CD14-positive monocyte (primary cell): ENCODE measurements around the gene C5orf63. TPM values are rescaled to one million over a fixed set of nuclear protein-coding genes. Genes with fewer than 3 reads are reported as not detected.

Experiments used
- DNase-seq, 3 donors: peaks; one replicate each; pipeline ENCODE4 v3.0.0-alpha.2; 2011 to 2022
- H2AFZ ChIP-seq: 2 replicates; pipeline ENCODE4 v1.6.0; 2012; ENCODE audit warnings: mild to moderate bottlenecking, low read depth, low read length, inconsistent platforms; ENCODE audit not compliant: insufficient read depth, poor library complexity, severe bottlenecking
- H3K27ac ChIP-seq, 2 donors: 1 replicate in 1 of 2; 2 replicates in 1 of 2; pipeline ENCODE4 v1.5.1; 2012 to 2013; ENCODE audit warnings: low read length in 2 of 2, control low read depth in 1 of 2, inconsistent platforms in 1 of 2, low read depth in 1 of 2, mild to moderate bottlenecking in 1 of 2
- H3K27me3 ChIP-seq, 2 donors: one replicate each; pipeline versions ENCODE4 v1.6.0 to v1.6.1; 2011 to 2013; ENCODE audit warnings: low read length in 2 of 2; ENCODE audit not compliant: control insufficient read depth in 2 of 2, insufficient read depth in 2 of 2
- H3K36me3 ChIP-seq, 2 donors: replicated peaks in 1 of 2; 1 replicate in 1 of 2; 2 replicates in 1 of 2; pipeline versions ENCODE4 v1.5.1 to v1.6.1; 2012 to 2013; ENCODE audit warnings: low read length in 2 of 2, control low read depth in 1 of 2, inconsistent platforms in 1 of 2, mild to moderate bottlenecking in 1 of 2; ENCODE audit not compliant: insufficient read depth in 2 of 2, control insufficient read depth in 1 of 2
- H3K4me1 ChIP-seq, 2 donors: 1 replicate in 1 of 2; 2 replicates in 1 of 2; pipeline versions ENCODE4 v1.5.1 to v1.6.1; 2012 to 2013; ENCODE audit warnings: low read length in 2 of 2, control low read depth in 1 of 2, inconsistent platforms in 1 of 2, mild to moderate bottlenecking in 1 of 2, moderate library complexity in 1 of 2; ENCODE audit not compliant: insufficient read depth in 2 of 2, control insufficient read depth in 1 of 2
- H3K4me2 ChIP-seq: replicated peaks from 2 replicates; pipeline ENCODE3; 2012; ENCODE audit warnings: low read length, moderate library complexity, mild to moderate bottlenecking; ENCODE audit not compliant: poor library complexity, severe bottlenecking; ENCODE audit errors: extremely low read depth
- H3K4me3 ChIP-seq, 3 experiments: fragments of 200-600 bp in 1 of 3; sonication (generic) in 1 of 3; replicated peaks in 1 of 3; 1 replicate in 2 of 3; 2 replicates in 1 of 3; pipeline ENCODE4 v1.5.1; 2011 to 2013; ENCODE audit warnings: low read length in 3 of 3, mild to moderate bottlenecking in 3 of 3, control low read depth in 2 of 3, low read depth in 2 of 3, inconsistent platforms in 1 of 3, moderate library complexity in 1 of 3
- H3K79me2 ChIP-seq: 2 replicates; pipeline ENCODE4 v1.6.0; 2012; ENCODE audit warnings: mild to moderate bottlenecking, control low read depth, inconsistent platforms, low read length, moderate library complexity; ENCODE audit not compliant: insufficient read depth
- H3K9ac ChIP-seq: 2 replicates; pipeline ENCODE4 v1.6.0; 2017; ENCODE audit warnings: low read length, mild to moderate bottlenecking; ENCODE audit not compliant: insufficient read depth, poor library complexity, severe bottlenecking
- H3K9me3 ChIP-seq, 2 donors: replicated peaks in 1 of 2; 1 replicate in 1 of 2; 2 replicates in 1 of 2; pipeline versions ENCODE4 v1.5.1 to v1.6.1; 2012 to 2013; ENCODE audit warnings: low read length in 2 of 2, control low read depth in 1 of 2; ENCODE audit not compliant: control insufficient read depth in 1 of 2, insufficient read depth in 1 of 2
- H4K20me1 ChIP-seq: 2 replicates; pipeline ENCODE4 v1.6.0; 2012; ENCODE audit warnings: mild to moderate bottlenecking, low read length, control low read depth, moderate library complexity; ENCODE audit not compliant: insufficient read depth
- H3K27ac Mint-ChIP-seq, 7 donors: one replicate each; pipeline ENCODE4 v1.8.0; 2020; ENCODE audit warnings: mild to moderate bottlenecking in 7 of 7, mixed read lengths in 7 of 7, moderate library complexity in 6 of 7, inconsistent platforms in 2 of 7
- H3K27me3 Mint-ChIP-seq, 3 donors: one replicate each; pipeline ENCODE4 v1.8.0; 2021 to 2022; ENCODE audit warnings: low read depth in 3 of 3, mild to moderate bottlenecking in 3 of 3, mixed read lengths in 3 of 3, moderate library complexity in 3 of 3, inconsistent platforms in 1 of 3
- H3K36me3 Mint-ChIP-seq, 2 donors: one replicate each; pipeline ENCODE4 v1.8.0; 2020; ENCODE audit warnings: mixed read lengths in 2 of 2, inconsistent platforms in 1 of 2, mild to moderate bottlenecking in 1 of 2
- H3K4me1 Mint-ChIP-seq: one replicate; pipeline ENCODE4 v1.8.0; 2020; ENCODE audit warnings: mild to moderate bottlenecking, mixed read lengths
- H3K4me3 Mint-ChIP-seq, 2 donors: one replicate each; pipeline ENCODE4 v1.8.0; 2020; ENCODE audit warnings: mild to moderate bottlenecking in 2 of 2, mixed read lengths in 2 of 2, moderate library complexity in 1 of 2
- H3K9me3 Mint-ChIP-seq, 7 donors: one replicate each; pipeline ENCODE4 v1.8.0; 2020 to 2022; ENCODE audit warnings: mixed read lengths in 7 of 7, mild to moderate bottlenecking in 6 of 7, moderate library complexity in 6 of 7, inconsistent platforms in 2 of 7
- WGBS: methylation state at CpG from one replicate; pipeline ENCODE4 v1.1.5; 2013; ENCODE audit warnings: missing lambda C conversion rate; ENCODE audit not compliant: insufficient coverage; 5-methylcytosine and 5-hydroxymethylcytosine counted together
- intact Hi-C, 2 donors: fragments of 100-400 bp; cut with micrococcal nuclease; formaldehyde crosslinking; loops; one replicate each; pipeline versions ENCODE4 v1.15.0 to v1.15.1; 2023
- polyA plus RNA-seq, 3 donors: library from polyadenylated mRNA; depleted of rRNA in 1 of 3; unstranded in 2 of 3; stranded (reverse) in 1 of 3; fragments of 300-500 nt in 2 of 3; fragments of >200 nt in 1 of 3; fragmentation: Illumina TruSeq in 2 of 3; gene quantifications; 1 replicate in 2 of 3; 2 replicates in 1 of 3; pipeline ENCODE4 v1.2.3, GENCODE V29; 2012 to 2021
- TF ChIP-seq, protein P1 (sequence below): fragments of 200-600 bp; IDR thresholded peaks from one replicate; pipeline ENCODE4 v1.8.0; 2022; ENCODE audit warnings: antibody characterized with exemption, mild to moderate bottlenecking

The C5orf63 gene
- polyA plus RNA-seq, 3 donors, result 0.27 to 1.5 TPM; not detected in 1

DNA sequence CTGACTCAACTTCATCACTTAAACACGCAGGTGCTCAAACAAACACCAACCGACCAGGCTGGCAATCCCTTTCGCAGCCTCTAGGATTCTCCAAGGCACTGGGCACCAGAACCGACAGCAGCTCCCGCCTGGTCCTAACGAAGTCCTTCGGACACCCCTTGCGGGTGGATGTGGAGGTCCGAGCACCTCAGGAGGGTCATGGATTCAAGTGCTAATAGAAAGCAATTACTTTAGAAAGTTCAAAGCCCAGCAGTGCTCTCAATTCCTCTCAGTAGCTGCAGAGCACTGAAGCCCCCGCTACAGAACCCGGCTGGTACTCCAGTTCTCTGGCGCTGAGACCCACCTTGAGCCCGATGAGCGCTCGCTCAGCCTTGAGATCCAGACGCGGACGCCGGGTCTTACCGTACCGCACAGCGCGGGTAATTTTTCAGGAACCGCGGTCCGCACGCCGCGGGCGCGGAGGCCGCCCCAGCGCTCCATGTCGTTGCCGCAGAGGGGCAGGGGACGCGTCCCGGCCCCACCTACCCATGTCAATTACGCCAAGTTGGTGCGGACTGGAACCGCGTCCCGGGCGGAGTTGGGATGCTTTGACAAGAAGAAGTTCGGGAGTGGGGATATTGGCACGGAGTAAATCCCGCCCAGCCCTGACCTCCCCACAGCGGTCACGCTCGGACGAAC is 43.6 kb downstream of the C5orf63 start:
- intact Hi-C loops, result no loop called here
- H3K4me1 Mint-ChIP-seq, result peaks cover 25% of the 10 kb centered on the region
- Histone ChIP-seq H2AFZ (peak overlapping the region; percentile 89), H3K9me3 (no peaks in the 10 kb centered on the region), H4K20me1 (no peaks in the 10 kb centered on the region), H3K4me3 (peak overlapping the region; percentile 59 to 85 (median 84)), H3K9ac (peak overlapping the region; percentile 82), H3K4me1 (peaks cover 19 to 24% of the 10 kb centered on the region in 2 donors), H3K4me2 (peak overlapping the region; percentile 86), H3K27ac (peak overlapping the region in 1 of 2 donors; percentile 71), H3K79me2 (no peaks in the 10 kb centered on the region), H3K36me3 (no peaks in the 10 kb centered on the region), H3K27me3 (peaks cover 14 to 26% of the 10 kb centered on the region in 2 donors)
- H3K36me3 Mint-ChIP-seq, result peaks cover 0 to 3% of the 10 kb centered on the region in 2 donors
- H3K27ac Mint-ChIP-seq, result peak overlapping the region in 3 of 7 donors; percentile 49 to 71 (median 50)
- TF ChIP-seq, protein P1, sequence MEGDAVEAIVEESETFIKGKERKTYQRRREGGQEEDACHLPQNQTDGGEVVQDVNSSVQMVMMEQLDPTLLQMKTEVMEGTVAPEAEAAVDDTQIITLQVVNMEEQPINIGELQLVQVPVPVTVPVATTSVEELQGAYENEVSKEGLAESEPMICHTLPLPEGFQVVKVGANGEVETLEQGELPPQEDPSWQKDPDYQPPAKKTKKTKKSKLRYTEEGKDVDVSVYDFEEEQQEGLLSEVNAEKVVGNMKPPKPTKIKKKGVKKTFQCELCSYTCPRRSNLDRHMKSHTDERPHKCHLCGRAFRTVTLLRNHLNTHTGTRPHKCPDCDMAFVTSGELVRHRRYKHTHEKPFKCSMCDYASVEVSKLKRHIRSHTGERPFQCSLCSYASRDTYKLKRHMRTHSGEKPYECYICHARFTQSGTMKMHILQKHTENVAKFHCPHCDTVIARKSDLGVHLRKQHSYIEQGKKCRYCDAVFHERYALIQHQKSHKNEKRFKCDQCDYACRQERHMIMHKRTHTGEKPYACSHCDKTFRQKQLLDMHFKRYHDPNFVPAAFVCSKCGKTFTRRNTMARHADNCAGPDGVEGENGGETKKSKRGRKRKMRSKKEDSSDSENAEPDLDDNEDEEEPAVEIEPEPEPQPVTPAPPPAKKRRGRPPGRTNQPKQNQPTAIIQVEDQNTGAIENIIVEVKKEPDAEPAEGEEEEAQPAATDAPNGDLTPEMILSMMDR, result peak; percentile 59
- H3K27me3 Mint-ChIP-seq, result peaks cover 23 to 41% (median 36%) of the 10 kb centered on the region in 3 donors
- peak; percentile 33 to 51 (median 43) for DNase-seq
- under 1% methylated on average over 50 of the region's 51 CpGs for WGBS
- peak overlapping the region; percentile 92 to 94 for H3K4me3 Mint-ChIP-seq
- peaks cover 0 to 8% (median 0%) of the 10 kb centered on the region in 7 donors for H3K9me3 Mint-ChIP-seq

DNA sequence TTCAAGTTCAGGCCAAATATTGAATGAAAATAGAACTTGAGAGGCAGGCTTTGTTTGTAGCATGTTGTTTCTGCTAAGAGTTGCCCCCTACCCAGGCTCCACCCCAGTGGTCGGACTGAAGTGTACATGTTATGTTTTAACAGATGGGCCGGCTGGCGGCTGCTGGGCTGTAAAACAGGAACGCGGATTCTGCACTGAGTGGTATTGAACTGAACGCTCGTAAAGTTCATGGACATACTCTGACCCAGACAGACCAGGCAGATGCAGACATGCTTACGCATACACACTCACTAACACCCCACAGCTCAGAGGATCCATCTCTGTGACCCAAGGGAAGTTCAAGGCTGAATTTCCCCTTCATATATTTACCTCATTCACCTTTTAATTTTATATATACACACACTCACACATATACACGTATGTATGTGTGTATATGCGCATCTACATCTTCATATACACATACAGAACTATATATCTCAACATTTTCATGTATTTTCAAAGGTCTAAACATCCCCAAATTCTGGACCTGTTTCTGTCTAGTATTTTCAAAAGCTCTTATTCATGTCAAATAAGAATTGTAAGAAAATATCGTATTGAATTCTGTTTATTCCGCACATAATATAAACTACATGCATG is 44.4 kb downstream of the C5orf63 start:
- Mint-ChIP-seq H3K9me3 (peaks cover 0 to 8% (median 0%) of the 10 kb centered on the region in 7 donors), H3K27ac (no peak overlapping the region), H3K27me3 (peaks cover 18 to 40% (median 34%) of the 10 kb centered on the region in 3 donors), H3K4me1 (peaks cover 23% of the 10 kb centered on the region), H3K36me3 (peaks cover 0 to 3% of the 10 kb centered on the region in 2 donors), H3K4me3 (peak overlapping the region; percentile 92 to 94)
- peak; percentile 37 to 50 (median 37) for DNase-seq
- H4K20me1 ChIP-seq, result no peaks in the 10 kb centered on the region
- H3K4me1 ChIP-seq, result peaks cover 19 to 24% of the 10 kb centered on the region in 2 donors
- no peak overlapping the region for H3K9ac ChIP-seq
- H3K27me3 ChIP-seq, result peaks cover 14 to 26% of the 10 kb centered on the region in 2 donors
- H3K36me3 ChIP-seq, result no peaks in the 10 kb centered on the region
- H3K27ac ChIP-seq, result no peak overlapping the region
- H3K4me2 ChIP-seq, result peak overlapping the region; percentile 86
- peak overlapping the region; percentile 26 for H2AFZ ChIP-seq
- intact Hi-C loops, result no loop called here
- 0% methylated on average over 5 of the region's 12 CpGs for WGBS
- H3K4me3 ChIP-seq, result peak overlapping the region in 1 of 3 experiments; percentile 85
- no peaks in the 10 kb centered on the region for H3K79me2 ChIP-seq
- TF ChIP-seq, protein P1, result no peak
- H3K9me3 ChIP-seq, result no peaks in the 10 kb centered on the region
